ENCODE measurements around the gene TALDO1. TPM values are rescaled to one million over a fixed set of nuclear protein-coding genes. Genes with fewer than 3 reads are reported as not detected.
A peak's percentile ranks its signal among the peaks of the same experiment; 100 is the strongest.

The TALDO1 gene
- total RNA-seq, 1 donor from 2014 or later = 77.9 TPM

DNA sequence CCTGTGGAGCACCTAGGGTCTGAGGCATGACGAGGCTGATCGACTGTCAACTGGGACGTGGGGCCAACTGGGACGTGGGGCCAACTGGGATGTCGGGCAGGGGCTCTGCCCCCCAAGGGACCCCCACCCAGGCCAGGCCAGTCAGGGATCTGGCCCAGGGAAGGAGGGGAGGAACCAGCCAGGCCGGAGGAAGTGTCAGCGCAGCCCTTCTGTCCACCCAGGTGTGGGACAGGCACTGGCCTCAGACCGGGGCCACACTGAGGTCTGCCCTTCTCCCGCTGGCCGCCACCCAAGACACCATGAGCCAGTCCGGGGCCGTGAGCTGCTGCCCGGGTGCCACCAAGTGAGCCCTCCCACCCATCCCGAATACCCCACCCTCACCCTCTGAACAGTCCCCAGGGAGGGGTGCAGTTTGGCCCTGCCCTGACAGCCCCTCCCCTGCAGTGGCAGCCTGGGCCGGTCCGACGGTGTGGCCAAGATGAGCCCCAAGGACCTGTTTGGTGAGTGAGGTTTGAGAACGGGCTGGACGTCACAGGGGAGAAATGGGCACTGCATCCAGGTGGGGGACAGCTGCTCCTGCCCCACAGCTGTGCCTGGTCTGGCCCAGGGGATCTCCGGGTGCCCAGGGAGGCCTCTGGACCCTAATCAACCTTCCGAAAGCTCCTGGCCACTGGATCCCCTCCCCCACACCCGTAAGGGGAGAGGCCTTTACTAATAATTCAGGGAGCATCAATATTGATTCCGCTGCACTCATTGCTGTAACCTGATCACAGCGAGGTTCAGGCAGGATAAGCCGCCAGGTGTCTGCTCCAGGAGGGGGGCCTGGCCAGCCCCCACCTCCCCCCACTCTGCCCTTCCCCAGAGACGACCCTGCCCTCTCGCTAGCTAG lies 37.9 kb upstream of the TALDO1 start:
- DNase-seq (ENCODE audit: low spot score in 2 of 2) (no peak), FAIRE-seq (no peak)

DNA sequence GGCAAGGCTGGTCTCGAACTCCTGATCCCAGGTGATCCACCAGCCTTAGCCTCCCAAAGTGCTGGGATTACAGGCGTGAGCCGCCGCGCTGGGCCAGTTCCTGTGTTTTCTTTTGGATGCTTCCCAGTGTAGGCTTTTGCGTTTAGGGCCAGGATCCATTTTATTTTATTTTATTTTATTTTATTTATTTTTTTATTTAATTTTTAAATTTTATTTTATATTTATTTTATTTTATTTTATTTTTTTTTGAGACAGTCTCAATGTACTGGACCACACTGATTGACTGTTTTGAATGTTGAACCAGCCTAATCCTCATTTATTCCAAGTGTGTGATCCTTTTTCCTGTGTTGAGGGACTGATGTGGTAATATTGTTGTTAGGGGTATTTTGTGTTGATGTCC lies 32.8 kb upstream of the TALDO1 start:
- FAIRE-seq (no peak), DNase-seq (ENCODE audit: low spot score in 2 of 2) (no peak)

DNA sequence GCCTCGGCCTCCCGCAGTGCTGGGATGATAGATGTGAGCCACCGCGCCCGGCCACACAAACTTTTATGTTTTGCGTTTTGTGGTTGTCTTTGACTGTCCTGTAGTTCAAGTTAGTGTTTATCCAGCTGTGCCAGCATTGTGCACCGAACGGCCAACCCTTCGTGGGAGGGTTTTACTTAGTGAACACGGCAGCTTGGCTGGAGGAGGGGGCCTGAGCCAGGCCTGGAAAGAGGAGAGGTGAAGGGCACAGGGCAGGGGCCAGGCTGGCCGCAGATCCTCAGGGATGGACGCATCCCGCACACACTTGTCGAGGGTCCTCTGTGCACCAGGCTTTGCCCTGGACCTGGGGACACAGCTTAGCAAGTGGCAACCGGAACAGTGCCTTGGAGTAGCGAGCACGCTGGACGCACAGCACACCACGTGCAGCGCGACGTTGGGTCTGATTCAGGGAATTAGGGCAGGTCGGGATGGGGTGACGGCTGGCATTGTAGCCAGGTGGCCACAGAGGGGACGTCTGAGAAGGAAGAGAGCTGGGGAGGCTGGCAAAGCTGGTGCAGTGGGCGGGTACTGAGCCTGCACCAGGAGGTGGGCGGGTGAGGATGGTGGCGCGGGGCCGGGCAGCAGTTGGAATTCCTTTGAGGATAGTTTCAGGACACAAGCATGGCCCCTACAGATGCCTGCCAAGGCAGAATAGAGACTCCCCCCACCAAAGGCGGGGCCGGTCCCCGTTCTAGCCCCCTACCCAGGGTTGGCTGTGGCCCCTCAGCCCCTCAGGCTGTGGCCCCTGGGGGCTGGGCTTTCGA lies 27.8 kb upstream of the TALDO1 start:
- FAIRE-seq = no peak
- DNase-seq (ENCODE audit: low spot score in 2 of 2) = no peak

DNA sequence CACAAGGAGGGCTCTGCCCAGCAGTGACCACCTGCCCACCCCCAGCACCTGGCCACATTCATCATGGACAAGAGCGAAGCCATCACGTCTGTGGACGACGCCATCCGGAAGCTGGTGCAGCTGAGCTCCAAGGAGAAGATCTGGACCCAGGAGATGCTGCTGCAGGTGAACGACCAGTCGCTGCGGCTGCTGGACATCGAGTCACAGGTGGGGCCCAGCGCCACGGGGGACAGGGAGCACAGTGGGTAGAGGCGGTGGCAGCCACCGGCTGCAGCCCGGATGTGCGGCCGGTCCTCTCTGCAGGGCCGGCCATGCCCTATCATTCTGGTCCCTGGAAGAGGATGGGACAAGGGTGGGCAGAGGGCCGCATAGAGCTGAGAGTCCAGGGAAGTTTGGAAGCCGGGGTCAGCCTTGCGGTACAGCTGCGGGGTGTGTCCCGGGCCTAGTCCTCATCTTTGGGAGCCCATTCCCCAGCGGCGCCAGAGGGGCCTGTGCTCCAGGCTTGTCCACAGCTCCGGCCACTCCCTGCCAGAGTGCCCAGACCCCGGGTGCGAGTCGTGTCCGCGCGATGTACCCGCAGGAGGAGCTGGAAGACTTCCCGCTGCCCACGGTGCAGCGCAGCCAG lies 27.1 kb upstream of the TALDO1 start:
- no peak for DNase-seq (ENCODE audit: low spot score in 2 of 2)
- FAIRE-seq = no peak

DNA sequence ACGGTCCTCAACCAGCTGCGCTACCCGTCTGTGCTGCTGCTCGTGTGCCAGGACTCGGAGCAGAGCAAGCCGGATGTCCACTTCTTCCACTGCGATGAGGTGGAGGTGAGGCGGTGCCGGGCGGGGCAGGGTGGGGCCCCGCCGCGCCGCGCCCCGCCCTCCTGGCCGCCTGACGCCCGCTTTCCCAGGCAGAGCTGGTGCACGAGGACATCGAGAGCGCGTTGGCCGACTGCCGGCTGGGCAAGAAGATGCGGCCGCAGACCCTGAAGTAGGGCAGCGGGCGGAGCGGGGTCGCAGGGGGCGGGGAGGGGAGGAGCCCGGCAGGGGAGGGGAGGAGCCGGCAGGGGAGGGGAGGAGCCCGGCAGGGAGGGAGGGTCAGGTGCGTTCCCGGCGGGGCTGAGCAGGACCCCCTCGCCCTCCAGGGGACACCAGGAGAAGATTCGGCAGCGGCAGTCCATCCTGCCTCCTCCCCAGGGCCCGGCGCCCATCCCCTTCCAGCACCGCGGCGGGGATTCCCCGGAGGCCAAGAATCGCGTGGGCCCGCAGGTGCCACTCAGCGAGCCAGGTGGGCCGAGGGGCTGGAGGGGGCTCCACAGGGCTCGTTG lies 26.5 kb upstream of the TALDO1 start:
- DNase-seq (ENCODE audit: low spot score in 2 of 2) (peak in 1 of 2 donors; percentile 48), FAIRE-seq (no peak)

DNA sequence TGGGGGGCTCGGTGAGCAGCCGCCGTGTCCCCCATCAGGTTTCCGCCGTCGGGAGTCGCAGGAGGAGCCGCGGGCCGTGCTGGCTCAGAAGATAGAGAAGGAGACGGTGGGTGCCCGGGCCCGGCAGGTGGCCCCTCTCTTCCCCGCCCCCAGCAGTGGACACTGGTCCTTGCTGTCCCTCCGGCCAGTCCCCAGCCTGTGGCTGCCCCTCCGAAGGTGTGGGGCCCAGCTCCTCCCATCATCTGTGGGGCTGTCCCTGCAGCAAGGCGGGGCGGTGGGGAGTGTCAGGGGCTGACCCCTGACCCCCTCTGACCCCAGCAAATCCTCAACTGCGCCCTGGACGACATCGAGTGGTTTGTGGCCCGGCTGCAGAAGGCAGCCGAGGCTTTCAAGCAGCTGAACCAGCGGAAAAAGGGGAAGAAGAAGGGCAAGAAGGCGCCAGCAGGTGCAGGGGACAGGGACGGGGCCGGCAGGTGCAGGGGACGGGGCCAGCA lies 26.0 kb upstream of the TALDO1 start:
- FAIRE-seq (no peak), DNase-seq (ENCODE audit: low spot score in 2 of 2) (no peak)

DNA sequence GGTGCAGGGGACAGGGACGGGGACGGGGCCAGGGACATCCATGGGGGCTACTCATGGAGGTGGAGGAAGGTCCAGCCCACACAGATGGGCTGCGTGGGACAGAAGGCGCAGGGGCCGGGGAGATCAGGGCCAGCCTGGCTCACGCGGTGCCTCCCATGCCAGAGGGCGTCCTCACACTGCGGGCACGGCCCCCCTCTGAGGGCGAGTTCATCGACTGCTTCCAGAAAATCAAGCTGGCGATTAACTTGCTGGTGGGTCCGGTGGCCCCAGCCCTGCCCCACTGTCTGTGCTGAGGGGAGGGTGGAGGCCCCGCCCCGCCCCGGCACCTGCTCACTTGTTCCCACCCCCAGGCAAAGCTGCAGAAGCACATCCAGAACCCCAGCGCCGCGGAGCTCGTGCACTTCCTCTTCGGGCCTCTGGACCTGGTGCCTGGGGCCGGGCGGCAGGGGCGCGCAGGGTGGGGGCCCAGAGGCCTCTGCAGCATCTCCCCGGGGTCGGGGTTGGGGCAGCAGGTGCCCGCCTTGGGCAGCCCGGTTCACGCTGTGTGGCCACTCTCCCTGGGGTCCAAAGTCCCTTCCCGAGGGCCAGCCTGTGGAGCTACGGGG lies 25.4 kb upstream of the TALDO1 start:
- FAIRE-seq (no peak), DNase-seq (ENCODE audit: low spot score in 2 of 2) (no peak)

DNA sequence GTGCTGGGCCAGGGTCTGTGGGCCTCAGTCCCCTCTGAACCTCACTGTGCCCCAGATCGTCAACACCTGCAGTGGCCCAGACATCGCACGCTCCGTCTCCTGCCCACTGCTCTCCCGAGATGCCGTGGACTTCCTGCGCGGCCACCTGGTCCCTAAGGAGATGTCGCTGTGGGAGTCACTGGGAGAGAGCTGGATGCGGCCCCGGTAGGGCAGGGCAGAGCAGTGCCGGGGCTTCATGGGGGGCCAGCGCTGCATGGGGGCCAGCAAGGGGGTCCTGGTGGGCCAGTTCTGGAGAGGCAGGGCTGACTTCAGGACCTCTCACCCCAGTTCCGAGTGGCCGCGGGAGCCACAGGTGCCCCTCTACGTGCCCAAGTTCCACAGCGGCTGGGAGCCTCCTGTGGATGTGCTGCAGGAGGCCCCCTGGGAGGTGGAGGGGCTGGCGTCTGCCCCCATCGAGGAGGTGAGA lies 24.9 kb upstream of the TALDO1 start:
- FAIRE-seq (no peak), DNase-seq (ENCODE audit: low spot score in 2 of 2) (no peak)

DNA sequence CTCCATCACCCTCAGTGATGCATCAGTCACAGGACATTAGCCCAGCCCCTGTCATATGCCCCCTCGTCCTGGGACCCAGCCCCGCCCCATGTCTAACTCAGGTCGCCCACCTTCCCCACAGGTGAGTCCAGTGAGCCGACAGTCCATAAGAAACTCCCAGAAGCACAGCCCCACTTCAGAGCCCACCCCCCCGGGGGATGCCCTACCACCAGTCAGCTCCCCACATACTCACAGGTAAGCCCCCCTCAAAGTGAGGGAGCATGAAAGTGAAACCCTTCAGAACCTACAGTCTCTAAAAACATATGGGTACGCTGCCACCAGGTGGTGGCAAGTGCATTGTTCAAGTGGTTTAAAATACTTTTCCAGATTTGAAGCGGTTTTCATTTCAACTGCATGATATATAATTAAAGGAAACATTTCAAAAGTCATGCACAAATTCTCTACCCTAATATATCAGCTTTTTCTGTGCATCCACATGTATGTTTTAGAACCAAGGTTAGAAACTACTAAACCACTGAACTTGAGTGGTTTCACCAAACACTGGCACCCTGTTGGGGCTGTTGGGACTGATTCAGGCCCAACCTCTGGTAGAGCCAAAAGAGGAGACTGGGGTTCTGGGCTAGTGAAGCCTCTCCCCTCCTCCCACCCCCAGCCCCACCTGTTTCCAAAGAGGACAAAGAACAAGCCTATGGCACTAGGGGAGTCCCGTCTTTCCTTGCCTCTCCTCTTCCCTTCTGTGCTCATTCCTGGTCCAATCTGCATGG lies 24.0 kb upstream of the TALDO1 start:
- FAIRE-seq (no peak), DNase-seq (ENCODE audit: low spot score in 2 of 2) (peak; percentile 66 to 77)

DNA sequence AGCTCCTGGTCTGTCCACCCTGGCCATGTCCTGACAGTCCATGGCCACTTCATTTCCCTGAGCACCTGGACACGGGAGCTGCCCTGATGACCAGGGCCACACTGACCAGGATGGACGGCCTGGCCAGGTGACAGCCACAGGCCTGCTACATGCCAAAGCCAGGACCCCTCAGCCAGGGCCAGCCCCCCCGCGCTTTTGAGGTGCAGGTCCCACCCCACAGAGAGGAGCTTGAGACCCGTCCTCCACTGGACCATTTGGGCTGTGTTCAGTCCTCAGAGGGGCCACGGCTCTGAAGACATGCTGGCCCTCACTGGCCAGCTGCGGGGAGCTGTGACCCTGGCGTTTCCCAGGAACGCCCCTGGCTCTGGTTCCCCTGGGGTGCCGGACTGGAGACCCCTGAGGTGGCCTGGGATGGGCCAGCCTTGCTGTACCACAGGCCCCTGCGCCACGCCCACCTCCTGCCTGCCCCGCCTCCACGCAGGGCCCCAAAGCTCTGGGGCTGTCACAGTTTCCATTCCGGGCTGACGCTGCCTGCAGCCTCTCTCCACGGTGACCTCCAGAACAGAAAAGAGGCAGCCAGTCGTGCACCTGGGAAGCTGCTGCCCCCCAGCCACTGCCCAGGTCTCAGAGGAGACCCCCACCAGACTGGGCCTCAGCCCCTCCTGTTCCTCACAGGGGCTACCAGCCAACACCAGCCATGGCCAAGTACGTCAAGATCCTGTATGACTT lies 23.1 kb upstream of the TALDO1 start:
- FAIRE-seq (no peak), DNase-seq (ENCODE audit: low spot score in 2 of 2) (peak in 1 of 2 donors; percentile 26)

DNA sequence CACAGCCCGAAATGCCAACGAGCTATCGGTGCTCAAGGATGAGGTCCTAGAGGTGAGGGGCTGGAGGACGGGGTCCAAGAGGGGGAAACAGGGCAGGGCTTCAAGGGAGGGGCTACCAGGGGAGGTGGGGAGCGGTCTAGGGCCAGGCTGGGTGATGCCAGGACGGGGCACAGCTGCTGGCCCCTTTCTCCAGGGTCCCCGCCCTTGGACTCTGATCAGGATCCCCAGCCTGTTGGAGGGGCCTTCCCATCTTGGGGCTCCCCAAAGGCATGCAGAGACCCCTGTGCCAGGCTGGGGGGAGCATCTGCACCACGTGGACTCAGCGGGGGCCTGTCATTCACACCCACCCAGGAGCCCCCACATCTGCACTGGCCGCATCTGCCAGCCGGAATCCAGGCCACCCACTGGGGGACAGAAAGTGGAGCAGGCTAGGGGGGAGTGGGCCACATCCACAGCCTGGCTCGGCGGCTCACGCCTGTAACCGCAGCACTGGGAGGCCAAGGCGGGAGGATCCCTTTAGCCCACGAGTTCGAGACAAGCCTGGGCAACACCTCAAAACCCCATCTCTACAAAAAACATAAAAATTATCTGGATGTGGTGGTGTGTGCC lies 22.4 kb upstream of the TALDO1 start:
- no peak for FAIRE-seq
- peak in 1 of 2 donors; percentile 14 for DNase-seq (ENCODE audit: low spot score in 2 of 2)

DNA sequence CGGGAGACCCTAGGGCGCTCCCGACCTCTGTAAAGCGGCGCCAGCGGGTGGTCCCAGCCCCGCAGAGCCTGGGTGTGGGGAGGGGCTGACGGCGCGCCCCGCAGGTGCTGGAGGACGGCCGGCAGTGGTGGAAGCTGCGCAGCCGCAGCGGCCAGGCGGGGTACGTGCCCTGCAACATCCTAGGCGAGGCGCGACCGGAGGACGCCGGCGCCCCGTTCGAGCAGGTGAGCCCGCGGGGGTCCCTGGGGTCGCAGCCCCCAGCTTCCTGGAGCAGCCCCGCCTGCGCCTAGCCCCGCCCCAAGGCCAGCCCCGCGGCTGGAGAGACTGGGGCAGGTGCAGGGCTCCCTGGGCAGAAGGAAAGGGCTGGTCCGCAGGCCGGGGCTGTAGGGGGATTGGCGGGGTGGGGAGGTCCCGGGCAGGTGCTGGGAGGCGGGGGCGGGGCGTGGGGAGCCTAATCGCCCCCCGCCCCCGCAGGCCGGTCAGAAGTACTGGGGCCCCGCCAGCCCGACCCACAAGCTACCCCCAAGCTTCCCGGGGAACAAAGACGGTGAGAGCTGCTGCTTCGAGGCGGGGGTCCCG lies 21.6 kb upstream of the TALDO1 start:
- FAIRE-seq (no peak), DNase-seq (ENCODE audit: low spot score in 2 of 2) (peak in 1 of 2 donors; percentile 39)

DNA sequence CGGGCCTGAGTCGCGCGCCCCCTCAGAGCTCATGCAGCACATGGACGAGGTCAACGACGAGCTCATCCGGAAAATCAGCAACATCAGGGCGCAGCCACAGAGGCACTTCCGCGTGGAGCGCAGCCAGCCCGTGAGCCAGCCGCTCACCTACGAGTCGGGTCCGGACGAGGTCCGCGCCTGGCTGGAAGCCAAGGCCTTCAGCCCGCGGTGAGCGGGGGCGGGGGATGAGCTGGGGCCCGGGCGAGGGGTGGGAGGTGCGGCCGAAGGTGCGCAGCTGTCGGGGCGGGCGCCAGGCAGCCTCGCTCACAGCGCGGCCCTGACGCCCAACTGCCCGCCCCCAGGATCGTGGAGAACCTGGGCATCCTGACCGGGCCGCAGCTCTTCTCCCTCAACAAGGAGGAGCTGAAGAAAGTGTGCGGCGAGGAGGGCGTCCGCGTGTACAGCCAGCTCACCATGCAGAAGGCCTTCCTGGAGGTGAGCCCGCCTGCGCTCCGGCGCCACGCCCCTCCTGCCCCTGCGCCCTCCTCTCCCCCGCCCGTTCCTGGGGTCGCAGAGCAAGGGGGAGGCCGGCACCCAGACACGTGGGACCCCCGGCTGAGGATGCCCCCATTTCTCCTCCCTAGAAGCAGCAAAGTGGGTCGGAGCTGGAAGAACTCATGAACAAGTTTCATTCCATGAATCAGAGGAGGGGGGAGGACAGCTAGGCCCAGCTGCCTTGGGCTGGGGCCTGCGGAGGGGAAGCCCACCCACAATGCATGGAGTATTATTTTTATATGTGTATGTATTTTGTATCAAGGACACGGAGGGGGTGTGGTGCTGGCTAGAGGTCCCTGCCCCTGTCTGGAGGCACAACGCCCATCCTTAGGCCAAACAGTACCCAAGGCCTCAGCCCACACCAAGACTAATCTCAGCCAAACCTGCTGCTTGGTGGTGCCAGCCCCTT lies 20.7 kb upstream of the TALDO1 start:
- FAIRE-seq (no peak), DNase-seq (ENCODE audit: low spot score in 2 of 2) (peak; percentile 52 to 60)

DNA sequence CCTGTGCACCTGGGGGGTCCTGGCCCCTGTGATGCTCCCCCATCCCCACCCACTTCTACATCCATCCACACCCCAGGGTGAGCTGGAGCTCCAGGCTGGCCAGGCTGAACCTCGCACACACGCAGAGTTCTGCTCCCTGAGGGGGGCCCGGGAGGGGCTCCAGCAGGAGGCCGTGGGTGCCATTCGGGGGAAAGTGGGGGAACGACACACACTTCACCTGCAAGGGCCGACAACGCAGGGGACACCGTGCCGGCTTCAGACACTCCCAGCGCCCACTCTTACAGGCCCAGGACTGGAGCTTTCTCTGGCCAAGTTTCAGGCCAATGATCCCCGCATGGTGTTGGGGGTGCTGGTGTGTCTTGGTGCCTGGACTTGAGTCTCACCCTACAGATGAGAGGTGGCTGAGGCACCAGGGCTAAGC lies 20.0 kb upstream of the TALDO1 start:
- DNase-seq (ENCODE audit: low spot score in 2 of 2) (no peak), FAIRE-seq (no peak)

DNA sequence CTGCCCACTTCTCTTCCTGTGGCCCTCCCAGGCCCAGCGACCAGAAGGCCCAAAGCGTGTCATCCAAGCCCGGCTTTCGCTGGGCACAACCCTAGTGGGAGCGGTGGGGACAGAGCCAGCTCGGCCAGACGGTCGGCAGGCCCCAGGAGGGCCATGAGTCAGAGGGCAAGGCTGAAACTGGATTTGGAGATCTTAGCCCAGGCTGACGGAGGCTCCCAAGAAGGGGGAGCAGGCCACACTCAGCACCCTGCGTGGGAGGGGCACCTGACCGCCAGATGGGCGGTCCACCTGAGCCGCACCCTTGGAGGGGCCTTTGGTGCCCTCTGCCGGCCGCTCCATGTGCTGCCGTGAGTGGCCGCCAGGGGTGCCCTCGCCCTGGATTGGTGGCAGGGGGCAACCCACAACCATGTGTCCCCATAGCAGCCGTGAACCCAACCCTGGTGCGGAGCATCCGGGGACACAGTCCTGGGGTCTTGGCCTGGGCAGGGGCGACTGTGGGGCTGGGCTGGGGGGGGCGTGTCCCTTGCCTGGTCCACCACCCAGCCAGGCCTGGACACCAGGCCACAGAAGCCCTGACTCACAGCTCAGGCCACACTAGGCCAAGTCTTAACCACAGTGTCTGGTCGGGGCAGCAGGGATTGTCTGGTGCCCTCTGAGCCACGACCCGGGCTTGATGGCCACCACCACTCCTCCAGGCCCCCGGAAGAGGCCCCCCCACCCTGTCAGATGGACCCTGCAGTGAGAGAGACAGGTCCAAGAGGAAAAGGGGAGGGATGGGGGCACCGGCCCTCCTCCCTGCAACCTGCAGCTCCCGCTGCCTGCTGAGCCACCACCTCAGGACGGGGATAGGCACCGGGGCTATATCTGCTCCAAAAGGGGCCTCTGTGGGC lies 19.2 kb upstream of the TALDO1 start:
- no peak for FAIRE-seq
- DNase-seq (ENCODE audit: low spot score in 2 of 2) = peak; percentile 92
